ENCODE measurements around the gene JAM3.
"Not testable (repeated sequence)": the region's sequence is repeated elsewhere in the genome, so short reads cannot be mapped to it uniquely, and the experiment has no call there.

Gene JAM3

DNA sequence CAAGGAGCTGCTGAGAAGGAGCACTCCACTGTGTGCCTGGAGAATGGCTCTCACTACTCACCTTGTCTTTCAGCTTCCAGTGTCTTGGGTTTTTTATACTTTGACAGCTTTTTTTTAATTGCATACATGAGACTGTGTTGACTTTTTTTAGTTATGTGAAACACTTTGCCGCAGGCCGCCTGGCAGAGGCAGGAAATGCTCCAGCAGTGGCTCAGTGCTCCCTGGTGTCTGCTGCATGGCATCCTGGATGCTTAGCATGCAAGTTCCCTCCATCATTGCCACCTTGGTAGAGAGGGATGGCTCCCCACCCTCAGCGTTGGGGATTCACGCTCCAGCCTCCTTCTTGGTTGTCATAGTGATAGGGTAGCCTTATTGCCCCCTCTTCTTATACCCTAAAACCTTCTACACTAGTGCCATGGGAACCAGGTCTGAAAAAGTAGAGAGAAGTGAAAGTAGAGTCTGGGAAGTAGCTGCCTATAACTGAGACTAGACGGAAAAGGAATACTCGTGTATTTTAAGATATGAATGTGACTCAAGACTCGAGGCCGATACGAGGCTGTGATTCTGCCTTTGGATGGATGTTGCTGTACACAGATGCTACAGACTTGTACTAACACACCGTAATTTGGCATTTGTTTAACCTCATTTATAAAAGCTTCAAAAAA, 82.3 kb downstream of the JAM3 start:
- no peak for DNase-seq

GRCh38 chr11:134152696-134153095, 83.8 kb downstream of the JAM3 start:
- DNase-seq = no peak

- DNase-seq = no peak
Observed at GRCh38 chr11:134153147-134153905, 84.5 kb downstream of the JAM3 start.

DNA sequence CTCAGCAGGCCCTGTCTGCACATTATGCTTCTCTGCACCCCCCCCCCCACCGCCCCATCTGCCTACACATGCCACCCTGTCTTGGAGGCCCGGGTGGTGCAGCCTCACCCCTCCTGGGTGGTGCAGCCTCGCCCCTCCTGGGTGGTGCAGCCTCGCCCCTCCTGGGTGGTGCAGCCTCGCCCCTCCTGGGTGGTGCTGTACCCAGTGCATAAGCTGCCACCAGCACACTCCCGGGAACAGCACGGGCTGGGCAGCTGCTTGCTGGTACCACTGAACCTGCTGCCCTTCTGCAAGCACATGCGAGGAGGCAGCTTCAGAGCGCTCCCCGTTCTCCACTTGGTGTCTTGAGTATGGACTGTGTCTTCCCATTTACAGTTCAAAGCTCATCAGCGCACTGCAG, 85.6 kb downstream of the JAM3 start:
- no peak for DNase-seq

DNA sequence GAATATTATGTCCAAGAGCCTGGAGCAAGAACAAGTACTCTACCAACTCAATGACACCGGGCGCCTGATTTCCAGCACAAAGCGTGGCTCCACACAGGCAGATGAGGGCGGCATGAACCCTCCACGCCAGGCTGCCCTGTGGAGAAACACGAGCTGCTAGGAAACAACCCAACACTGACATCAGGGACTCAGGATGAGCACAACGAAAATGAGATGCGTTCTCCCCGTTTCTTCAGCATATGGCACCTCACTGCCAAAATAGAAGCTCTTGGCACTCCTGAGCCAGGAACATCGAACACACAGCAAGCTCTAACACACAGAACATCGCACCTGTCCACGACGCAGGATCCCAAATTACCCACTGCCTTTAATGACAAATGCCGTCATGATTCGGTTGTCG, 86.6 kb downstream of the JAM3 start:
- DNase-seq = no peak

DNA sequence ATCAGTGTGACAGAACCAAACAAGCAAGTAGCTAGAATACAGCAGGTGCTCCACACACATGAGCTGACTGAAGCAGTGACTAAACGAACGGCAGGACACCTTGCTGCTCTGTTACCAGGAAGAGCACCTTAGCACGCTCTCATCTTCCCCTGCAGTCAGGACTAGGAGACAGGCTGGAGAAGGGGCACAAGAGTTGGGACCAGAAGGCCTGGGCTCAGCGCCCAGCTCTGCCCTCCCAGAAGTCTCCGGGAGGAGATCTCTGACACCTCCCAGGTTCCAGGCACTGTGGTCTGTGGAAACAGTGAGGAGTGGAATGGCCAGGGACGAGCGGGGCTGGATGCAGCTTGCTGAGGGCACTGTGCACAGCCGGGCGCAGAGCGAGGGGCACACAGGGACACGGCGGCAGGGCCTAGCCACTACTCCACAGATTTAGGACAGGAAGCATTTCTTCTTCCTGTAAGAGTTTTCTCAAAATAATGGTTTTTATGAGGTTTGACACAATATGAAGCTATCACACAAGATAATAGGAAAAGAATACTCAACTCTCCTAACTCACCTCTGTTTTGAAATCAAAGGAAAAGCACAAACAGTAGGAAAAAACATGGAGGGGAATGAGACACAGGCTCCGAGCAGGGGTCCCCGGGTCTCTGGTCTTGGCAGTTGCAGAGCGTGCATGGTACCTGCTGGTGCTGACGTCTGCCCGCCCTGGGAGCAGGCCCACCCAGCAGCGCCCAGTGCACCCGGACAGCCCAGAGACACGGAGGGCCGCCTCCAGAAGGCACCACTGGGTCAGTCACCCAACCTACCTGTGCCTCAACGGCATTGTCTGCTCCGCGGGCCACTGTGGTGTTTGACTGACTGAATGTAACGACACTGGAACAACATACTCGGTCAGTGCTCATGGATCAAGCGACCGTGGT, 87.3 kb downstream of the JAM3 start:
- DNase-seq = no peak

DNA sequence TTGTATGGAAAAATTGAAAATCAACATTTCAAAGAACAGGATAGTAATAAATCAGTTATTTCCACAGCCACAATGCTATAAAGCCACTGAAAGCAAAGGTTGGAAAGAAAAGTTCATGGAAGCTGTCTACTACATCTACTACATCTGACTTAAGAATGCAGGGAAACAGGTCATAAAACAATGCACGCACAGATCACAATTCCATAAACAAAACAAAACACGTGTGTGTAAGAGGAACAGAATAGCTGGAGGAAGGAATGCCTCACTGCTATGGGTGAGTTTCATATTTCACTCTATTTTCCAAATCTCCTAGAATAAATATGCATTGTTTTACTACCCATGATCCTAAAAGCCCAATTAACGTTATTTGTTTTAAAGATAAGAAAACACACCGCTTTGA, 88.6 kb downstream of the JAM3 start:
- DNase-seq = no peak

- DNase-seq = no peak
Observed at GRCh38 chr11:134158023-134158422, 89.2 kb downstream of the JAM3 start.

GRCh38 chr11:134159652-134160051, 90.8 kb downstream of the JAM3 start:
- no peak for DNase-seq

- no peak for DNase-seq
Observed at GRCh38 chr11:134164490-134165370, 95.9 kb downstream of the JAM3 start.

DNA sequence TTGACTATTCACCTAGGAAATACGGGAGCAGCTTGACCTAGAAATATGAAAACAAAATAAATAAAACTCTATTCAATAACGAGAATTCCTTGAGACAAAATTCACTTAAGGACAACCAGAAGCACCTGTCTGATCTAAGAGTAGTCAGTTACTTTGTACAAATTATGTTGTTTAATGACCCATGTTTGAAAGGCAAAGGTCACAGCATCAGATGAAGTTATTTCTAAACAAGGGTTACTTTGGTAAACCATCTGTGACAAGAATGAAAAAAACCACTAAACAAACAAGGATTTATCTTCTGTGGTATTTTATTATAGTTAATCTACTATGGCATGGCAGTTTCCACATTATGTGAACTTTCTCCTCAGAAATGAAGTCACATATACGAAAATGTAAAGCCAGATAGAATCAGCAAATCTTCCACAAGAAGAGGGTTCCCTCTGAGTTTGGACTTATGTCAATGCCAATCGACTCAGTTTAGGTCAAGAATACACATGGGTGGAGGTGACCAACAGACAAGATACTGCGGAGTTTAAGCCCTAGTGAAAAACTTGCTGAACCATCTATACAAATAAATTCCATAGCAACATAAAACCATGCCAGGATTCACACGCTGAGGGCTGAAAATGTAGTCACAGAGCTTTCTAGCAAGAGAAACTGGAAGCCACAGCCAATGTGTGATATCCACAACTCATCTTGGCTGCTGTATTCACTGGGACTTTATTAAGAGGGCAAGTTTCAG, 101.5 kb downstream of the JAM3 start:
- DNase-seq = no peak

DNA sequence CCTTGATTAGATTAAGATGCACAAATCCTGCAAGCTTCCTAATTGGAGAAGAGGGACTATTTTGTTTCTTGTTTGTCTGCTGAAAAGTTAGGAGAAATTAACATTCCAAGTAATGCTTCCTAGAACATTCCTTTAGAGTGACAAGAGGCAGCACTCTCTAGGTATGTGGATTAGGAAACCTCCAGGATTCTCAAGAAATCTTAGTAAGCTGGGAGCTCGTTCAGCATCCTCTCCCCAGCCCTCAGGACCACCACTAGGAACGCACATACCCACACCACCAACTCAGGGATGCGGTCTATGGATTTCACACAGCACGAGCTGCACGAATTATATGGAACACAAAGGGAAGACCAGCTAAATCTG, 102.0 kb downstream of the JAM3 start:
- no peak for DNase-seq

DNA sequence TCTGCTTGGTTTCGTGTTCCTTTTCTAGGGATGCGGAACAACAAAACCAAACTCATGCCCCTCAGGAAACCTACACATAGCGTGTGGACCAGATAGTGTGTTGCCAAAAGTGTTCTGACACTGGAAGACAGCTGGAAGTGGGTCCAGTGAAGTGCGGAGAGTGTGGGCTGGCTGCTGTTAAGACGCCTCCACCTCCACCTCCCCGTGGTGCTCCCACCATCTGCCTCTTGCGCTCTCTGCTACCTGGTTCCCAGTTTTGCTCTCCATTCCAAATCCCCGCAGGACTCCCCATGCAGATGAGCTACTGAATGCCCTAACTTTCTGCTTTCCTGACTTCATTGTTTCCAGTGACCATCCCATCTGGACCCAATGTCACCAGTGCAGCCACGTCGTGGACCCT, 103.1 kb downstream of the JAM3 start:
- no peak for DNase-seq

GRCh38 chr11:134173296-134173695, 104.4 kb downstream of the JAM3 start:
- DNase-seq = no peak

DNA sequence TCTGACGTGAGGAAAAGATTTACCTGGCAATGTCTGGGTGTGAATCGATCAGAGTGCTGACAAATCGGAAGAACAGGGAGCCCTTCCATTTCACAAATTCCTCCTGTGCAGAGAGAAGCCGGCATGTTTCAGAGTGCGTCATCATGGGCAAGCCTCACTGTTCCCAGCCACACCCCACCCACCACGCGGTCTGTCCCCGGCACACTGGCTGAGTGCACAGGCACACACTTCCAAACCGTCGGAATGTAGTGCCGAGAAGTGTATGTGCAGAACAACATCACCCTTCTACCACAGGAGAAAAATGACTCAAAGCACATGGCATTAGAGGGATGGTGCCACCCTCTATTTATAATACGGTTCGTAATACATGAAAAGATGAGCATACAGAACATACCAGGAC, 107.4 kb downstream of the JAM3 start:
- DNase-seq = no peak

- DNase-seq = no peak
Observed at GRCh38 chr11:134178032-134178674, 109.3 kb downstream of the JAM3 start.

DNA sequence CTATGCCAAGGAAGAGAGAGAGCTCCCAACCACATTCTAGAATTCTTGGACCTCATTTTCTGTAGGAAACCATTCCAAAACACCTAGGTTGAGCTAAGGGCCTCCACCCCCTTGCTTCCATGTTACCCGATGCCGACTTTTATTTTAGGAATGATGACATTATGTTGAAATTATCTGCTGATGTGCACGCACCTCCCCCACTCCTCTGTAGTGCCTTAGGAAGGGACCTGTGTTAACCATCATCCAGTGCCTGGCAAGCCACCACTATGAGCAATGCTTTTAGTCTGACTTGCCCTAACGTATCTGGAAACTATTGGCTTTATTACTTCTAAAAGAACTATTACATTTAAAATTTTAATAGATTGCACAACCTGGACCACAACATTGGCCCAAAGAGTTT, 112.8 kb downstream of the JAM3 start:
- no peak for DNase-seq

DNA sequence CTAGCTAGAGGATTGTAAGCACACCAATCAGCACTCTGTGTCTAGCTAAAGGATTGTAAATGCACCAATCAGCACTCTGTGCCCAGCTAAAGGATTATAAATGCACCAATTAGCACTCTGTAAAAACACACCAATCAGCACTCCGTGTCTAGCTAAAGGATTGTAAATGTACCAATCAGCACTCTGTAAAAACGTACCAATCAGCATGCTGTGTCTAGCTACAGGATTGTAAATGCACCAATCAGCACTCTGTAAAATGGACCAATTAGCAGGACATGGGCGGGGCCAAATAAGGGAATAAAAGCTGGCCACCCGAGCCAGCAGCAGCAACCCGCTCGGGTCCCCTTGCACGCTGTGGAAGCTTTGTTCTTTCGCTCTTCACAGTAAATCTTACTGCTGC, 119.2 kb downstream of the JAM3 start:
- not testable (repeated sequence) for DNase-seq

DNA sequence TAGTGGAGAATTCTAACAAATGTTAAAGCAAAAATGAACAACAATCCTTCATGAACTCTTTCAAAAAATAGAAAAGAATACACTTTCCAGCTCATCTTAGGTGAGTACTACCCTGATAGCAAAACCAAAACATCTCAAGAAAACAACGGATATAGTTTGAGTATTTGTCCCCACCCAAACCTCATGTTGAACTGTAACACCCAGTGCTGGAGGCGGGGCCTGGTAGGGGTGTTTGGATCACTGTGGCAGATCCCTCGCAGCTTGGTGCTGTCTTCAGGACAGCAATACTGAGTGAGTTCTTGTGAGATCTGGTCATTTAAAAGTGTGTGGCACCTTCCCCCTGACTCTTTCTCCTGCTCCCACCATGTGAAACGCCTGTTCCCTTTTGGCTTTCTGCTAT, 127.9 kb downstream of the JAM3 start:
- peak in 1 of 2 donors; percentile 35 for DNase-seq

- DNase-seq = no peak
Observed at GRCh38 chr11:134199531-134199930, 130.7 kb downstream of the JAM3 start.

GRCh38 chr11:134200688-134201087, 131.8 kb downstream of the JAM3 start:
- DNase-seq = no peak
